NCI-H1105 (cell line): ENCODE results near the gene KIAA1958.
"Not testable (repeated sequence)": the region's sequence is repeated elsewhere in the genome, so short reads cannot be mapped to it uniquely, and the experiment has no call there.

Source experiments
- DNase-seq: peaks from one replicate; lab custom pipeline; 2025; lab: John Stamatoyannopoulos, UW

Gene KIAA1958

GRCh38 chr9:112489876-112490666, 3.4 kb downstream of the KIAA1958 start:
- no peak for DNase-seq

DNA sequence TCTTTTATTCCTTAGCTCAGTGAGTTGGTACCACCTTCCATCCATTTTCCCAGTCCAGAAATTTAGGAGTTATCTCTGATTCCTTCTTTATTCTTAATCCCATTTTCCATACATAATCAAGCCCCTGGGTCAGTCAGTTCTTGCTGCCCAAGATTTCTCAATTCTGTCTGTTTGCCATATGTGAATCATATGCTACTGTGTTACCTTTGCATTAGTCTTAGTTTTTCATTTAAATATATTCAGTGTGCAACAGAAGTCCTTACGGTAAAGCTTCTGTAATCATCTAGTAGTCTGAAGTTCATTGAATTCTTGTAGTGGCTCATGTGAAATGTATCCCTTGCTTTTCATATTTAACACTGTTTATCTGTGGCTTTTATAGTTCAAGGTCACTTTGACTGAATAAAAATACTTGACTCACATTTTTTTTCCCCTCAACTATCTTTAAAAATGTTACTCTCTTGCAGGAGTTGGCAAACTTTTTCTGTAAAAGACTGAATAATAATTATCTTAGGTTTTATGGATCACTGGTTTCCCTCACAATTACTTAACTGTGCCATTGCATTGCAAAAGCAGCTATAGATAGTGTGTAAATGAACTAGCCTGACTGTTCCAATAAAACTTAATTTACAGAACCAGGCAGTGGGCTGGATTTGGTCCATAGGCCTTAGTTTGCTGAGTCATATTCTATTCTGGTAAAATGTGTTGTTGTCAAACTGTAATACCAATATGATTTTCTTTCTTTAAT, 6.9 kb downstream of the KIAA1958 start:
- no peak for DNase-seq

- no peak for DNase-seq
Measured at GRCh38 chr9:112494153-112494552, 7.5 kb downstream of the KIAA1958 start.

DNA sequence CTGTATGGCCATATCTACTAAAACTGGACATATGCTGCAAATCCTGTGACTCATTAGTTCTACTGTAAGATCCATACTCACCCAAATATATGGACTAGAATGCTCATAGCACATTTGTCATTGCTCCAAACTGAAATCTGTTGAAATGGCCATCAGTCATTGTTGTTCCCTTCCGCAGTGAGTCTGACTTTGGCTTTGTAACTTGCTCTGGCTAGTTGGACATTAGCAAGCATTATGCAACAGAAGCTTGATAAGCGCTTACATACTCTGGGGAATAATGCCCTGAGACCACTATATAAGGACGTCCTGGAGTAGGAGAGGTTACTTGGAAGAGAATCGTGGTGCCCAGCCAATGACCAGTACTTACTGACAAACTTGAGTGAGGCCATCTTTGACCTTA, 9.0 kb downstream of the KIAA1958 start:
- DNase-seq = no peak

- DNase-seq = no peak
Measured at GRCh38 chr9:112496074-112496722, 9.6 kb downstream of the KIAA1958 start.

DNA sequence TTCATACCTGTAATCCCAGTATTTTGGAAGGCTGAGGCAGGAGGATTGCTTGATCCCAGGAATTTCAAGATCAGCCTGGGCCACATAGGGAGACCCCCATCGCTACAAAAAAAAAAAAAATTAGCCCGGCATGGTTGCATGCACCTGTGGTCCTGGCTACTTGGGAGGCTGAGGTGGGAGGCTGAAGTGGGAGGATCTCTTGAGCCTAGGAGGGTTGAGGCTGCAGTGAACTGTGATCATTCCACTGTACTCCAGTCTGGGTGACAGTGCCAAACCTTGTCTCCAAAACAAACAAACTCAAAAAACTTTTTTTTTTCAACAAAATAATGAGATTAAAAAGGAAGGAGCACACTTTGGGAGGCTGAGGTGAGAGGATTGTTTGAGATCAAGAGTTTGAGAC, 14.2 kb downstream of the KIAA1958 start:
- DNase-seq = no peak

- DNase-seq = no peak
Measured at GRCh38 chr9:112501287-112501686, 14.7 kb downstream of the KIAA1958 start.

DNA sequence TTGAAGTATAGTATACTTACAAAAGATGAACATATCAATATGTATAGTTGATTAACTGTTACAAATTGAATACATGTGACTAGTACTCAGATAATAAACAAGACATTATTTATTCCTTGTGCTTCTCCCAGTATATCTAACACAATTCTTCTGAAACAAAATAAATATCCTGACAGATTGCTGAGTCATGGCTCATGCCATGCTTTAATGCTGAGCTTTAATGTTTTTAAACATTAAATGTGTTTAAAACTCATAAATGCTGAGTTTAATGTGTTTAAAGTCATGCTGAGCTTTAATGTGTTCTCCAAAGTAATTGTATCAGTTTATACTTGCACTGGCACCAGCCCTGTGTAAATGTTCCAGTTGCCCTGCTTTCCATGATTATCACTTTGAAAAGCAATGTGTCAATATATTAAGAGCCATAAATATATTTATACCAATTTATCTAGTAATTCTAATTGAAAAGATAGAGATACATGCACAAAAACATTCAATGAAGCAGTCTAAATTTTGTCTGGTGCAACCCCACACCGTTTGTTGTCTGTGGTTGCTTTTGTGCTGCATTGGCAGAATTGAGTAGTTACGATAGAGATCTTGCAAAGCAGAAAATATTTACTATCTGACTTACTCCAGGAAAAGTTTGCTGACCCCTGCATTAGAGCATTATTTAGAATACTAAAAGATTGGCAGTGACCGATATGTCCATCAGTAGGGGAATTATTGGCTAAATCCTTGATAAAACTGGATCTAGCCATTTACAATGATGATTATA, 15.7 kb downstream of the KIAA1958 start:
- no peak for DNase-seq

GRCh38 chr9:112503170-112503569, 16.5 kb downstream of the KIAA1958 start:
- DNase-seq = no peak

GRCh38 chr9:112505086-112505485, 18.5 kb downstream of the KIAA1958 start:
- no peak for DNase-seq

DNA sequence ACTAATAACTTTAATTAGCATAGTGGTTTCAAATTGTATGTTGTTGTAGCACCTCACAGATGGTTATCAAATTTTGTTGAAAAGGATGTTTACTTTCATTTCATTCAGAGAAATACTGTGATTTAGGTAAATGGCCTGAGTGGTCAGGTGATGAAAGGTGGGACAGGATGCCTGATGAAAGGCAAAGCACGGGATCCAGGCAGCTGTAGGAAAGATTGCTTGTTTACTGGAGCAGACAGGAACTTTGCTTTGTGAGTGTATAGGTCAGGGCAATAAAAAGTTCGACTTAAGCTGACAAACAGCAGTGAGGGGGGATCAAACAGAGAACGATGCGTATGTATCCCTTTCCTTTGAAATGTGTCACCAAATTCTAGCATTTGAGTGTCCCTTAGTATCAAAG, 19.0 kb downstream of the KIAA1958 start:
- DNase-seq = no peak

GRCh38 chr9:112506571-112506970, 19.9 kb downstream of the KIAA1958 start:
- no peak for DNase-seq

DNA sequence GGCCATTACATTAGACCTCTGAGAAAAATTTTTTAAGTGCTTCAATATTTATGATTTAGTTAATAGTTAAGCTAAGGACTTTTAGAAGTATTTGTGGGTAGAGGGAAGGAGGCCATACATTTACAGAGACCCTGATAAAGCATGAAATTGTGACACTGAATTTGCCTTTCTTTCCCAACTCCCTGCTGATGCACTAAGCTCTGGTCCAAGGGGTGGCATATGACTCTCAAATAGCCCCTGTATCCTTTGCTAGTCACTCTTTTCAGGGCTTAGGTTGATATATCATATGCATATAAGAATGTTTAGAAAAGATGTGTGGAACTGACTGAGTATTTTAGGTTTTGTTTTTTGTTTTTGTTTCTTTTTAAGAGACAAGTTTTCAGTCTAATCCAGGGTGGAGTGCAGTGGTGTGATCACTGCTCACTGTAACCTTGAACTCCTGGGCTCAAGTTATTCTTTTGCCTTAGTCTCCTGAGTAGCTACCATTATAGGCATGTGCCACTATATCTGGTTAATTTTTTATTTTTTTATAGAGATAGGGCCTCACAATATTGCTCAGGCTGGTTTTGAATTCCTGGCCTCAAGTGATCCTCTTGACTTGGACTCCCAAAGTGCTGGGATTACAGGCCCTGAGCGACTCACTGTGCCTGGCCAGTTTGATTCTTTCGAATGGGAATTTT, 20.5 kb downstream of the KIAA1958 start:
- DNase-seq = no peak

GRCh38 chr9:112508377-112508776, 21.8 kb downstream of the KIAA1958 start:
- no peak for DNase-seq

DNA sequence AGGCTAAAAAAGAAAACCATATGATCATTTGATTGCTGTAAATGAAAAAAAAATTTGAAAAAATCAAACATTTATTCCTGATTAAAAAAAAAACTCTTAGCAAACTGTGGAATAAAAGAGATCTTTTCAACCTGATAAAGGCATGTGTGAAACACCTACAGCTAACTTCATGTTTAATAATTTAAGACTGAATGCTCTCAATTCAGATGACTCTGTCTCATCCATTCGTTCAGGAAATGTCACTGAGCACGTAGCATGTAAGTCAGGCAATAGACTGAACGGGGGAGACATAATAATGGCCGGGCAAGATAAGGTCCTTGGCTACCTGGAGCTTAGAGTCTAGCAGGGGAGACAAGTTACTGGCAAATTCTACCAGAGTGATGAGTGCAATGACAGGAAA, 25.8 kb downstream of the KIAA1958 start:
- DNase-seq = not testable (repeated sequence)

- no peak for DNase-seq
Measured at GRCh38 chr9:112516769-112517168, 30.1 kb downstream of the KIAA1958 start.

- DNase-seq = no peak
Measured at GRCh38 chr9:112520069-112520468, 33.4 kb downstream of the KIAA1958 start.

- DNase-seq = no peak
Measured at GRCh38 chr9:112520656-112521055, 34.0 kb downstream of the KIAA1958 start.

GRCh38 chr9:112526973-112527372, 40.3 kb downstream of the KIAA1958 start:
- no peak for DNase-seq

DNA sequence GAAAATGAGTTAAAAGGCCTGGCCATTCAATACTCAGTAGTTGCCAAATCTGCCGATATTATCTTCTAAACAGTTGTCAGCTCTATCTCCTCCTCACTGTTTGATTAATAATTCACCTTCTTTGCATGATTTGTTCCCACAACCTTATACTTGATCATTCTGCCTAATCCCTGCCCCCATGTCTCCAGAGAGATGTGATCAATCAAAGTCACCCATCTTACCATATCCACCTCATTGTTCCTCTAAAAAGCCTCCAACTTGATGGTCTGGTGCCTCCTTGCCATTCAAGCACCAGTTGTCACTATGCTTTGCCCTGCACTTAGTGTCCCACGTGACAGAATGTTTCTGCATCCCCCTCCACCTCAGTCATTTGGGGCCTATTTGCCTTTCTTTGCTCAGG, 41.3 kb downstream of the KIAA1958 start:
- DNase-seq = no peak

- DNase-seq = no peak
Measured at GRCh38 chr9:112529316-112529715, 42.7 kb downstream of the KIAA1958 start.
